NCI-H345 treated with DMSO at 0.1 percent for 48 hours (cell line): Measurements from ENCODE around the gene FGF6.
"Not testable (repeated sequence)": the region's sequence is repeated elsewhere in the genome, so short reads cannot be mapped to it uniquely, and the experiment has no call there.

Experiments used
- DNase-seq: peaks from one replicate; lab custom pipeline; 2025; ENCODE audit not compliant: unreplicated experiment; lab: John Stamatoyannopoulos, UW

Gene FGF6

GRCh38 chr12:4445156-4446101 lies at the start of gene FGF6:
Gene FGF6 (minus strand): TSS chr12:4445815. CDS start chr12:4445570, 245 bp downstream.
- no peak for DNase-seq

- DNase-seq, result no peak
Observed at GRCh38 chr12:4490973-4491372, 45.4 kb upstream of the FGF6 start.

- DNase-seq, result no peak
Observed at GRCh38 chr12:4489556-4489955, 43.9 kb upstream of the FGF6 start.

GRCh38 chr12:4486980-4487379 lies 41.4 kb upstream of the FGF6 start:
- no peak for DNase-seq

- no peak for DNase-seq
Observed at GRCh38 chr12:4486049-4486699, 40.6 kb upstream of the FGF6 start.

- DNase-seq, result peak; percentile 69
Observed at GRCh38 chr12:4483885-4484823, 38.5 kb upstream of the FGF6 start.

- no peak for DNase-seq
Observed at GRCh38 chr12:4482936-4483335, 37.3 kb upstream of the FGF6 start.

- DNase-seq, result no peak
Observed at GRCh38 chr12:4478933-4479332, 33.3 kb upstream of the FGF6 start.

- DNase-seq, result no peak
Observed at GRCh38 chr12:4477129-4477528, 31.5 kb upstream of the FGF6 start.

- no peak for DNase-seq
Observed at GRCh38 chr12:4472046-4472445, 26.4 kb upstream of the FGF6 start.

- no peak for DNase-seq
Observed at GRCh38 chr12:4471256-4471655, 25.6 kb upstream of the FGF6 start.

GRCh38 chr12:4468994-4469393 lies 23.4 kb upstream of the FGF6 start:
- no peak for DNase-seq

- no peak for DNase-seq
Observed at GRCh38 chr12:4460761-4461160, 15.1 kb upstream of the FGF6 start.

GRCh38 chr12:4455849-4456248 lies 10.2 kb upstream of the FGF6 start:
- DNase-seq, result not testable (repeated sequence)

- DNase-seq, result no peak
Observed at GRCh38 chr12:4454315-4454860, 8.8 kb upstream of the FGF6 start.

GRCh38 chr12:4451694-4452093 lies 6.1 kb upstream of the FGF6 start:
- DNase-seq, result no peak

GRCh38 chr12:4450551-4451112 lies 5.0 kb upstream of the FGF6 start:
- no peak for DNase-seq

- DNase-seq, result peak; percentile 83
Observed at GRCh38 chr12:4449851-4450221, 4.2 kb upstream of the FGF6 start.

GRCh38 chr12:4448943-4449850 lies 3.6 kb upstream of the FGF6 start:
- no peak for DNase-seq
